HG02610 (cell line): ENCODE results near the gene CSKMT.
"Not testable (repeated sequence)": the region's sequence is repeated elsewhere in the genome, so short reads cannot be mapped to it uniquely, and the experiment has no call there.

Source experiments
- ATAC-seq: cut with Tn5 transposase; IDR thresholded peaks from one replicate; pipeline ENCODE4 v1.9.1; 2021; ENCODE audit warnings: mild to moderate bottlenecking, moderate library complexity; ENCODE audit not compliant: unreplicated experiment

CSKMT gene

GRCh38 chr11:62654297-62654696 lies 10.8 kb upstream of the CSKMT start:
- ATAC-seq: no peak

GRCh38 chr11:62656796-62657429 lies 8.2 kb upstream of the CSKMT start:
- ATAC-seq: no peak

DNA sequence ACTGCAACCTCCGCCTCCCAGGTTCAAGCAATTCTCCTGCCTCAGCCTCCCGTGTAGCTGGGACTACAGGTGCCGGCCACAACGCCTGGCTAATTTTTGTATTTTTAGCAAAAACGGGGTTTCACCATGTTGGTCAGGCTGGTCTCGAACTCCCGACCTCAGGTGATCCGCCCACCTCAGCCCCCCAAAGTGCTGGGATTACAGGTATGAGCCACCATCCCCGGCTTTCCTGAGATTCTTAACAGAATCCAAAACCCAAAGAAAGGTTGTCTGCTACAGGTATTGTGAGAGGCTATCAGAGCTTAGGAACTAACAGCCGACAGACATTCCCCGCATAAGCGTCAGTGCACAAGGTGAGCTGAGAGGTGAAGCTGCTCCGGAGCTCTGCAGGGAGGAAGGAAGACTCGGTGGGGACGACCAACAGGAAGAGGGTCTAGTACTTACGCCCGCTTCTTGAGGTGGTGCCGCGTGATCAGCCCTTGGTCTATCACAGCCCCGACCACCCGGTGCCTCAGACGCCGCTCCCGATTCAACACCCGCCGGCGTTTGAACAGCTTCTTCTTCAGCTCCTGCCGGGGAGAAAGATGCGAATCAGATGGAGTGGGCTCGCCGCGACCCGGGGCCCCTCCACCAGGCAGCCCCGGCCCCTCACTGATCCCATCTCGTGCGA lies 572 bp upstream of the CSKMT start:
- ATAC-seq: peak; percentile 24

GRCh38 chr11:62665599-62666258 lies 617 bp downstream of the CSKMT start:
- ATAC-seq: peak; percentile 20

DNA sequence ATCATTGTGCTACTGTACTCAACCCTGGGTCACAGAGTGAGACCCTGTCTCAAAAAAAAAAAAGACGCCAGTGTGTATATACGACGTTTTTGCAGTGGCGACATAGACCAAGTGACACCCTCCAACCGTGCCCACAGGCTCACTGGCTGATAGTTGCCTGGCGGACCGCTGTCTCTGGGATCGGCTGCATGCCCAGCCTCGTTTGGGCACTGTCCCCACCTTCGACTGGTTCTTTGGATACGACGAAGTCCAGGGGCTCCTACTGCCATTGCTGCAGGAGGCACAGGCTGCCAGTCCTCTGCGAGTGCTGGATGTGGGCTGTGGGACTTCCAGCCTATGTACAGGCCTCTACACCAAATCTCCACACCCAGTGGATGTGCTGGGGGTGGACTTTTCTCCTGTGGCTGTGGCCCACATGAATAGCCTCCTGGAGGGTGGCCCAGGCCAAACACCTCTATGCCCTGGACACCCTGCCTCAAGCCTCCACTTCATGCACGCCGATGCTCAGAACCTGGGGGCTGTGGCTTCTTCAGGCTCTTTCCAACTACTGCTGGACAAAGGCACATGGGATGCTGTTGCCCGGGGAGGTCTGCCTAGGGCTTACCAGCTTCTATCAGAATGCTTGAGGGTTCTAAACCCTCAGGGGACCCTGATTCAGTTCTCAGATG lies 1.3 kb downstream of the CSKMT start:
- ATAC-seq: no peak

GRCh38 chr11:62667460-62667859 lies 2.3 kb downstream of the CSKMT start:
- no peak for ATAC-seq

GRCh38 chr11:62669420-62670161 lies 4.5 kb downstream of the CSKMT start:
- ATAC-seq: no peak

GRCh38 chr11:62671236-62671607 lies 6.1 kb downstream of the CSKMT start:
- ATAC-seq: no peak

GRCh38 chr11:62671608-62672389 lies 6.7 kb downstream of the CSKMT start, which contains the start of the genes LBHD1 and UQCC3:
Gene LBHD1 (minus strand): TSS chr11:62672267. CDS start chr11:62670031, 2,236 bp downstream.
Gene UQCC3 (plus strand): TSS chr11:62671673. CDS start chr11:62671746, 73 bp downstream.
- peak; percentile 56 for ATAC-seq

DNA sequence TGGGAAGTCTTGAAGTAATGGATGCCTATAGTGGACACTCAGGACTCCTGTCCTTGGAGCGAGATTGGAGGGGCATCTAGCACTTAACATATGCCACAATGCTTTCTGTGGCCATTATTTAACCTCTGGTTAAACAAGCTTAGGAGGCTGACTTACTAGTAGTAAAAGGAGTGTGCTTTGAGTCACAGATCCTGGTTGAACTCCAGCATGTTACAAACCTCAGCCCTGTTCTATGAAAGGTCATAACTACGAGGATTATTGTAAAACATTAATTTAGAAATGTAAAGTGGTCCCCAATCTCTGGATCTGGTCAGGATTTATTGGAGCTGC lies 8.0 kb downstream of the CSKMT start:
- ATAC-seq: no peak

- ATAC-seq: not testable (repeated sequence)
Observed at GRCh38 chr11:62675415-62675814, 10.3 kb downstream of the CSKMT start.

GRCh38 chr11:62676698-62677097 lies 11.6 kb downstream of the CSKMT start:
- ATAC-seq: no peak

GRCh38 chr11:62677156-62677555 lies 12.0 kb downstream of the CSKMT start:
- no peak for ATAC-seq

DNA sequence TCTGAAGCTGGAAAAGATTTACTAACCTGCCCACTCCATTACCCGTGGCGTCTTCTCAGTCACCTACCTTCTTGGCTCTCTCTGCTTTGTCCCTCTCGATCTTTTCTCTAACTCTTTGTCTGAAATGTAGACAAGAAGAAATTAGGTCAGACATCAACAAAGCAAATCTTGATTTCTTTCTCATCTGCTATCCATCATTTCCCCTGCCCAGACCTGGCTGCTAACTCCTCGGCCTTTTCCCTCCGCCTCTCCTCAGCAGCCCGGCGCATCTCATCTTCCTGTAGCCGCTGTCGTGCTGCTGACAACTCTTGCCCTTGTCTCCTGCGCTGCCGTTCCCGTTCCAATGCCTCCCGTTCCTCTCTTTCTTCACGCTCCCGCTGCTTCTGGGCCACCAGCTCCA lies 12.6 kb downstream of the CSKMT start:
- no peak for ATAC-seq

DNA sequence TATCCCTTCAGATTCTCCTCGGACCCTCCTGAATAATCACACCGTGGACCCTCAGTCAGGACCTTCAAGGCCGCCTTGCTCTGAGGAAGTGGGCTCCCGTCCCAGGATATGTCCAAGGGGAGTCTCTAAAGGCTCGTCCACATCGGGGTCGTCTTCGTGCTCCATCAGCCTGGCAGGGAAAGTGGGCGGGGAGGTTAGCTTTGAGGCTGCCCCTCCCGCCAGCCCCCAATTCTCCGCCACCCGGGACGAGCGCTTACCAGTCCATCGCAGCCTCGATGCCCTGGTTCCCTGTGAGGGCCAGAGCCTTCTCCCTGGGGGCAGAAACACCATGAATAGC lies 13.3 kb downstream of the CSKMT start:
- ATAC-seq: no peak

GRCh38 chr11:62678770-62679696 lies 13.9 kb downstream of the CSKMT start, which contains the start of gene UBXN1:
Gene UBXN1 (minus strand): TSS chr11:62679073. CDS start chr11:62678923, 150 bp downstream.
- peak; percentile 65 for ATAC-seq

- no peak for ATAC-seq
Observed at GRCh38 chr11:62680825-62681240, 15.7 kb downstream of the CSKMT start.

- ATAC-seq: no peak
Observed at GRCh38 chr11:62682518-62682917, 17.4 kb downstream of the CSKMT start.
